Stimulated activated CD4-positive, alpha-beta T cell treated with anti-CD3 and anti-CD28 coated beads, Interleukin-15, amount 100 ng/mL, for 1 hour (primary cell): ENCODE data around the gene SLC45A1.
A peak's percentile ranks its signal among the peaks of the same experiment; 100 is the strongest.

ENCODE experiments used
- DNase-seq, 2 donors: peaks; one replicate each; pipeline ENCODE4 v3.0.0-alpha.2; 2020; ENCODE audit warnings: low read depth in 1 of 2, low spot score in 1 of 2

Gene SLC45A1

GRCh38 chr1:8311068-8311718 lies 6.7 kb upstream of the SLC45A1 start:
- DNase-seq: no peak

- DNase-seq: no peak
These were observed 5.4 kb upstream of the SLC45A1 start for GRCh38 chr1:8312235-8313218.

- DNase-seq: no peak
These were observed 4.7 kb upstream of the SLC45A1 start for GRCh38 chr1:8313231-8313630.

- peak in 1 of 2 donors; percentile 13 for DNase-seq
These were observed 3.3 kb upstream of the SLC45A1 start for GRCh38 chr1:8314346-8315280.

- no peak for DNase-seq
These were observed 2.1 kb upstream of the SLC45A1 start for GRCh38 chr1:8315573-8316475.

GRCh38 chr1:8318436-8318835 lies 522 bp downstream of the SLC45A1 start:
- DNase-seq: no peak

GRCh38 chr1:8321612-8322011 lies 3.7 kb downstream of the SLC45A1 start:
- no peak for DNase-seq

GRCh38 chr1:8323706-8324105 lies 5.8 kb downstream of the SLC45A1 start:
- no peak for DNase-seq

GRCh38 chr1:8324176-8324810 lies 6.4 kb downstream of the SLC45A1 start:
- DNase-seq: no peak

- no peak for DNase-seq
These were observed 7.9 kb downstream of the SLC45A1 start for GRCh38 chr1:8325771-8326170.

- DNase-seq: no peak
These were observed 8.4 kb downstream of the SLC45A1 start for GRCh38 chr1:8326265-8326664.

- DNase-seq: no peak
These were observed 10.4 kb downstream of the SLC45A1 start for GRCh38 chr1:8328271-8328670.

- no peak for DNase-seq
These were observed 11.5 kb downstream of the SLC45A1 start for GRCh38 chr1:8329439-8329838.

- DNase-seq: no peak
These were observed 11.9 kb downstream of the SLC45A1 start for GRCh38 chr1:8329858-8330257.

GRCh38 chr1:8330271-8331125 lies 12.6 kb downstream of the SLC45A1 start:
- no peak for DNase-seq

GRCh38 chr1:8332806-8333205 lies 14.9 kb downstream of the SLC45A1 start:
- DNase-seq: no peak

- DNase-seq: no peak
These were observed 15.5 kb downstream of the SLC45A1 start for GRCh38 chr1:8333246-8333987.
